Measurements from ENCODE around the gene CCSER2.
A peak's percentile ranks its signal among the peaks of the same experiment; 100 is the strongest.
"Not testable (repeated sequence)": the region's sequence is repeated elsewhere in the genome, so short reads cannot be mapped to it uniquely, and the experiment has no call there.

Gene CCSER2, protein sequence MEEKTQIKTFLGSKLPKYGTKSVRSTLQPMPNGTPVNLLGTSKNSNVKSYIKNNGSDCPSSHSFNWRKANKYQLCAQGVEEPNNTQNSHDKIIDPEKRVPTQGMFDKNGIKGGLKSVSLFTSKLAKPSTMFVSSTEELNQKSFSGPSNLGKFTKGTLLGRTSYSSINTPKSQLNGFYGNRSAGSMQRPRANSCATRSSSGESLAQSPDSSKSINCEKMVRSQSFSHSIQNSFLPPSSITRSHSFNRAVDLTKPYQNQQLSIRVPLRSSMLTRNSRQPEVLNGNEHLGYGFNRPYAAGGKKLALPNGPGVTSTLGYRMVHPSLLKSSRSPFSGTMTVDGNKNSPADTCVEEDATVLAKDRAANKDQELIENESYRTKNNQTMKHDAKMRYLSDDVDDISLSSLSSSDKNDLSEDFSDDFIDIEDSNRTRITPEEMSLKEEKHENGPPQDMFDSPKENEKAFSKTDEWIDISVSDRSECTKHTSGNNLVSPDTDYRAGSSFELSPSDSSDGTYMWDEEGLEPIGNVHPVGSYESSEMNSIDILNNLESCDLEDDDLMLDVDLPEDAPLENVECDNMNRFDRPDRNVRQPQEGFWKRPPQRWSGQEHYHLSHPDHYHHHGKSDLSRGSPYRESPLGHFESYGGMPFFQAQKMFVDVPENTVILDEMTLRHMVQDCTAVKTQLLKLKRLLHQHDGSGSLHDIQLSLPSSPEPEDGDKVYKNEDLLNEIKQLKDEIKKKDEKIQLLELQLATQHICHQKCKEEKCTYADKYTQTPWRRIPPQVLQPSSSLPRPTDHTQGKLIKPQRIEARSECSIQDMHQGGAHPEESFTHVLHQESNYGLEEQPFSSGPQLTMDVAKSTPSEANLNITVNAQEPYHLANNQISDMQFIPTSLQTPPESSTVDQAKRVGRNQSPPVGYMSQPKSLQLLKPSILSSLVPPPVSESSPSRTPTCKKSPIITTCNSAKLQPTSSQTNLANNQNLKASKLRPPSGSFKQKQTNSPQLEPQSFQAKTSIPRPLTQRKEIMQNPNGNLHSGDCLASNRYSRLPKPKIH

DNA sequence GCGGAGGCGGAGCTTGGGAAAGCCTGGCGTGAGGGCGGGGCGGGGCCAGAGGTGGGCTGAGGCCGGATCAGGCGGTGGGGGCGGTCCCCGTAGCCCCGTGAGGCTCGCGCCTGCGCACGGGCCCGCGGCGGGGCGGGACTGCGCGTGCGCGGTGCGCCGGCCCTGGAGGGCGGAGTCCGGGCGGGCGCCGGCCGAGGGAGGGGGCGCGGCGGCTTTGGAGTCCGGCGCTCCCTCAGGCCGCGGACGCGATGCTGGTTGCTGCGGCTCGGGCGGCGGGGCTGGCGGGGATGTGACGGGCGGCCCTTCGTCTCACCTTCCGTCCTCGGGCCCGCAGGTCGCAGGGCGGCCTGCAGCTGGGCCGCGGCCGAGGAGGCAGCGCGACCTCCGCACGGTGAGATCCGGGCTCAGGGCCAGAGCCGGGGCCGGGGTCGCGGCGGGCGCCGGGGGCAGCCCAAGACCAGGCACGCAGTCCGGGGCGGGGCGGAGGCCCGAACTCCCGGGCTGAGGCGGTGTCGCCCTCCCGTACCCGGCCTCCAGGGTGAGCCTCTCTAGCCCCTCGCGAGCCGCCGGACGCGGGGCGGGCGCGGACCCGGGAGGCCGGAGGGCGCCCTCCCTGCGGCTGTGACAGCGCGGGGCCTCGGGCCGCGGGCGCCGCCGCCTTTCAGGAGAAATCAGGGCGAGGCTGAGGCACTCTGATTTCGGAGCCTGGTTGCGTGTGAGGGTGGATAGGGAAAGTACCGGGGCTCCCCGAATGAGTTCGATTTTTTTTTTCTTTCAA, at the start of gene CCSER2:
Gene CCSER2 (plus strand): TSS at position 172 of the 778 bp plus-strand sequence. CDS start 42,464 bp downstream, outside the sequence.
- DNase-seq, result peak; percentile 90

GRCh38 chr10:84279876-84280475, 48.4 kb upstream of the CCSER2 start:
- not testable (repeated sequence) for DNase-seq

DNA sequence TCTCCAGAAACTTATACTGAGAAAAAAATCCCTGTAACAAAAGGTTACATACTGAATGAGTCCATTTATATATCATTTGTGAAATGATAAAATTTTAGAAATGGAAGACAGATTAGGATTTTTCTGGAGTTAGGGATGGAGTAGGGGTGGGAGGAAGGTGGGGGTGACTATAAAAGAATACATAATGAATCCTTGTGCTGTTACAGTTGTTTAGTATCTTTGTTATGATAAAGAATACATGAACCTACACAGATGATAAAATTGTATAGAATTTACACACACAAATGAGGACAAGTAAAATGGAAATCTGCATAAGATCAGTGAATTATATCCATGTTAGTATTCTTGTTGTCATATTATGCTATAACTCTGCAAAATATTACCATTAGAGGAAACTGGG, 41.7 kb upstream of the CCSER2 start:
- no peak for DNase-seq

- DNase-seq, result no peak
These were observed 40.2 kb upstream of the CCSER2 start for GRCh38 chr10:84288151-84288550.

GRCh38 chr10:84289521-84290200, 38.7 kb upstream of the CCSER2 start:
- no peak for DNase-seq

GRCh38 chr10:84290235-84290634, 38.2 kb upstream of the CCSER2 start:
- no peak for DNase-seq

- DNase-seq, result no peak
These were observed 37.0 kb upstream of the CCSER2 start for GRCh38 chr10:84291384-84291783.

GRCh38 chr10:84292502-84292901, 35.9 kb upstream of the CCSER2 start:
- no peak for DNase-seq

DNA sequence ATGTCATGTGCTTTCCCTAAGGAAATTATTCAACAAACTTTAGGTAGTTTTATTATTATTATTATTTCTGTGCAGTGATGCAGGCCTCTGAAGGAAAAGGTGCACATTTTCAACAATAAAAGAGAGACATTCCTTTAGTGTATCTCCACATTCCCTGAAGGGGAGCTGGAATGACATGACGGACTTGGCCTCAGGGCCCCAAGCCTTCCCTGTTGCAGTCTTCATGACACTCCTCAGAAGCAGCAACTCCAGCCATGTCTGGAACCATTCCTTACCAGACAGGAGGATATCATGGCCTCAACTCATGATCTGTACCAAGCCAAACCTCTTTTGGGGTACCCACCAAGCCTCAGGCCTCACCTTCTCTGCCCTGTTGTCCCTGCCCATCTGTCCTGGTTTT, 35.2 kb upstream of the CCSER2 start:
- no peak for DNase-seq

GRCh38 chr10:84293574-84294016, 34.8 kb upstream of the CCSER2 start:
- no peak for DNase-seq

GRCh38 chr10:84294766-84295447, 33.5 kb upstream of the CCSER2 start:
- no peak for DNase-seq

DNA sequence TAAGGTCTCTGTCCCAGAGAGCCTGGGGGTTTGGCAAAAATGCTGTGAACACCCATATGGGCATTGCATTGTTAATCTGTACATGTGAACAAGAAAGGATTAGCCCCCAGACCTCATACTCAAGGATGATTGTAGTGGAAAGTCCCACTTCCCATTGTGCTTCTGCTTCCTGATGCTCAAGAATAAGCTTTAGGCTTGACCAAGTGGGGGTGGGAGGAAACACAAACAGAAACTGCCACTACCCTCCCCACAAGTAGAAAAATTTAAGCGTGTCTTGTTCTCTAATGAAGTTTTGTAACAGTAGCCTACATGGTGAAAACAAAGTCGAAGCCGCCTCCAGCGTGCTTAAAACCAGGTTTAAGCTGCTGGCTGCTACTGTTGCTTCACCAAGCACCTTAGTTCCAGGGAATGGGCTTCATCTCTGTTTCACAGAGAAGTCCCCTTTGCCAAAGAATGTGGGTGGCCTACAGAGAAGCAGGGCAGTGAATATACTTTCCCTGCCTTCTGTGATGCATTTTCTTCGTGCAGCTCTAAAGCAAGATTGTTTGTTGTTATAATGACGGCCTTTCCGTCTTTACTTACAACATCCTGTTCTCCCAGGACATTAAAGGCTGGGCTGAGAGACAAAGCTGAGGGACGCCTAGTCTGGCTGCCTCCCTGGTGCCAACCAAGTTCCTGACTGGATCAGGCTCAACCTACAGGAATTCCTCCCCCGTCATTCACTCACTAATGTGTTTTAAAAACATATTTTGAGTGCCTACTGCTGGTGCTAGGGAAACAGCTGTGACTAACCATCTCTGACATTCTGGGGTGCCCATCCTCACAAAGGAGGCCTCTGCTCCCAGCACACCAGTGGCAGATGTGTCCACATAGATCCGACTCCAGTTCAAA, 32.1 kb upstream of the CCSER2 start:
- DNase-seq, result no peak

GRCh38 chr10:84298057-84298456, 30.3 kb upstream of the CCSER2 start:
- no peak for DNase-seq

GRCh38 chr10:84302223-84302622, 26.2 kb upstream of the CCSER2 start:
- no peak for DNase-seq

- no peak for DNase-seq
These were observed 21.5 kb upstream of the CCSER2 start for GRCh38 chr10:84306751-84307384.

DNA sequence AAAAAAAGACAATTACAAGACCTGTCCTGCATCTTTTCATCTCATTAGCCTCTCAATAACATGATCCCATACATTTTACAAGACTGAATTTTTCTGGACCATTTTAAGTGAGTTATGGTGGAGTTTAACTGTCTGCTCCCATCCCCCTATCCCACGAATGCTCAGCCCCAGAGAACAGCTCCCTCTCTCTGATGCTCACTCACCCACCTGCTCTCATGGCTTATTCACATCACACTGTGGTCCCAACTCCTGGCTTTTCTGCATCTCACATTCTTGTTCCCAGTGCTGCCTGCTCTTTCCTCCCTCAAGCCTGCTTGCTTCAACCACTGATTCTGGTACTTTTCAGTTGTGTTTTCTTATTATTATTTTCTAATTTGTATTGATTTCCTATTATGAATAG, 20.4 kb upstream of the CCSER2 start:
- no peak for DNase-seq

DNA sequence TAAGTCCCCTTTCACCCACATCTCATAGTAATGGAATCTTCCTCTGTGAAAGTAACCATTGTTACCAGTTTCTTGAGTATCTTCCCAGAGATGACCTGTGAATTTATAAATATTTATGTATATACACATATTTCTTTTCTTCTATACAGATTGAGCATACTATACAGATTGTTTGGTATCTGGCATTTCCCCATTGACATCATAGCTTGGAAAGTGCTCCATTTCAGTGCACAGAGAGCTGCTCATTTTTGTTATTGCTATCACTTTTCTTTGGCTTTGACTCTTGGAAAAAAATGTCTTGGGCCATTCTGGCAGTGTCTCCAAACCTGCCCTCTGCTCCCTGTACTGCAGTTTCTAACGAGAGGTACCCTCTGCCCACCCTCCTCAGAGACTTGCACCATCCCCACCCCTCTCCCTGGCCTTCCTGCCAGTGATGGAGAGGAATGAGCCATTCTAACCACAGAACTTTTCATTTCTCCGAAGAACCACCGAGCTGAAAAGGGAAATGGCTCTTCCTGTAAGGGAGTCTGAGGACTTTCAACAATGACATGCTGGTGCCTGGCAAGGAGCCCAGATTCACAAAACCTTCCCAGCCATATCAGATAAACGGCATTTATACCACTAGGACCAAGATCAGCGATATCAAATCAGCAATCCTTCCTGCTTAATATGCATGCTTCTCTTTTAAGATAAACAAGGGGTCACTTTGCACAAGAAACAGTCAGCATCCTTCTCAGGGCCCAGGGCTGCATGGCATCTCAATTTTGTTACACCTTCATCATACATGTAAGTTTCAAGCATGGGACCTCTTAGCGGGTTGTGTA, 19.7 kb upstream of the CCSER2 start:
- peak; percentile 59 for DNase-seq

GRCh38 chr10:84310470-84310869, 17.9 kb upstream of the CCSER2 start:
- DNase-seq, result no peak

All from RPMI8226 (cell line).